Measurements from ENCODE around the gene PTN. TPM values are rescaled to one million over a fixed set of nuclear protein-coding genes. Genes with fewer than 3 reads are reported as not detected.
A peak's percentile ranks its signal among the peaks of the same experiment; 100 is the strongest.

The PTN gene
- total and polyA plus RNA-seq, 2 donors (not counting 1 experiment from before 2014, with no cell fraction given) = 30.2 to 115 TPM

GRCh38 chr7:137258552-137258951 is 85.0 kb downstream of the PTN start:
- Histone ChIP-seq H3K27ac (ENCODE audit: insufficient read depth, low read length) (no peak overlapping the region), H4K20me1 (ENCODE audit: control insufficient read depth, extremely low read depth, insufficient read depth, low read length) (no peaks in the 10 kb centered on the region), H3K27me3 (ENCODE audit: control insufficient read depth, insufficient read depth, low read length) (no peaks in the 10 kb centered on the region), H3K4me2 (ENCODE audit: extremely low read depth, insufficient read depth, low read length) (no peak overlapping the region), H3K79me2 (ENCODE audit: control insufficient read depth, insufficient read depth, low read length) (no peaks in the 10 kb centered on the region), H3K4me1 (ENCODE audit: control insufficient read depth, extremely low read depth, insufficient read depth, low read length) (no peaks in the 10 kb centered on the region), H3K36me3 (ENCODE audit: control insufficient read depth, insufficient read depth, low read length) (no peaks in the 10 kb centered on the region), H3K9ac (ENCODE audit: insufficient read depth, low read length) (no peak overlapping the region), H3K9me3 (ENCODE audit: control insufficient read depth, insufficient read depth, low read depth, low read length) (no peaks in the 10 kb centered on the region), H2AFZ (ENCODE audit: low read length) (no peak overlapping the region), H3K4me3 (replicated peaks in 1 of 4; ENCODE audit: control extremely low read depth in 1 of 4, insufficient read depth in 1 of 4, low read depth in 3 of 4, low read length in 4 of 4) (no peak overlapping the region)
- DNase-seq (ENCODE audit: low read depth in 2 of 2) = no peak
- no peak for TF ChIP-seq EZH2 (IDR thresholded peaks at IDR 0.05; ENCODE audit: low read length, missing control alignments)
- TF ChIP-seq, protein P1, sequence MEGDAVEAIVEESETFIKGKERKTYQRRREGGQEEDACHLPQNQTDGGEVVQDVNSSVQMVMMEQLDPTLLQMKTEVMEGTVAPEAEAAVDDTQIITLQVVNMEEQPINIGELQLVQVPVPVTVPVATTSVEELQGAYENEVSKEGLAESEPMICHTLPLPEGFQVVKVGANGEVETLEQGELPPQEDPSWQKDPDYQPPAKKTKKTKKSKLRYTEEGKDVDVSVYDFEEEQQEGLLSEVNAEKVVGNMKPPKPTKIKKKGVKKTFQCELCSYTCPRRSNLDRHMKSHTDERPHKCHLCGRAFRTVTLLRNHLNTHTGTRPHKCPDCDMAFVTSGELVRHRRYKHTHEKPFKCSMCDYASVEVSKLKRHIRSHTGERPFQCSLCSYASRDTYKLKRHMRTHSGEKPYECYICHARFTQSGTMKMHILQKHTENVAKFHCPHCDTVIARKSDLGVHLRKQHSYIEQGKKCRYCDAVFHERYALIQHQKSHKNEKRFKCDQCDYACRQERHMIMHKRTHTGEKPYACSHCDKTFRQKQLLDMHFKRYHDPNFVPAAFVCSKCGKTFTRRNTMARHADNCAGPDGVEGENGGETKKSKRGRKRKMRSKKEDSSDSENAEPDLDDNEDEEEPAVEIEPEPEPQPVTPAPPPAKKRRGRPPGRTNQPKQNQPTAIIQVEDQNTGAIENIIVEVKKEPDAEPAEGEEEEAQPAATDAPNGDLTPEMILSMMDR (conservative IDR thresholded peaks at IDR 0.05 in 1 of 2, IDR thresholded peaks at IDR 0.05 in 1 of 2; ENCODE audit: low read depth in 1 of 2, low read length in 2 of 2) = no peak

GRCh38 chr7:137254766-137255165 is 88.8 kb downstream of the PTN start:
- no peaks in the 10 kb centered on the region for H3K27me3 ChIP-seq (ENCODE audit: control insufficient read depth, insufficient read depth, low read length)
- no peak overlapping the region for H2AFZ ChIP-seq (ENCODE audit: low read length)
- H3K4me3 ChIP-seq (replicated peaks in 1 of 4; ENCODE audit: control extremely low read depth in 1 of 4, insufficient read depth in 1 of 4, low read depth in 3 of 4, low read length in 4 of 4) = no peak overlapping the region
- no peaks in the 10 kb centered on the region for H3K36me3 ChIP-seq (ENCODE audit: control insufficient read depth, insufficient read depth, low read length)
- H3K27ac ChIP-seq (ENCODE audit: insufficient read depth, low read length) = no peak overlapping the region
- TF ChIP-seq, protein P1 (conservative IDR thresholded peaks at IDR 0.05 in 1 of 2, IDR thresholded peaks at IDR 0.05 in 1 of 2; ENCODE audit: low read depth in 1 of 2, low read length in 2 of 2) = no peak
- TF ChIP-seq EZH2 (IDR thresholded peaks at IDR 0.05; ENCODE audit: low read length, missing control alignments) = no peak
- H3K4me1 ChIP-seq (ENCODE audit: control insufficient read depth, extremely low read depth, insufficient read depth, low read length) = no peaks in the 10 kb centered on the region
- H3K9ac ChIP-seq (ENCODE audit: insufficient read depth, low read length) = no peak overlapping the region
- no peak for DNase-seq (ENCODE audit: low read depth in 2 of 2)
- H3K79me2 ChIP-seq (ENCODE audit: control insufficient read depth, insufficient read depth, low read length) = no peaks in the 10 kb centered on the region
- H3K4me2 ChIP-seq (ENCODE audit: extremely low read depth, insufficient read depth, low read length) = no peak overlapping the region
- H4K20me1 ChIP-seq (ENCODE audit: control insufficient read depth, extremely low read depth, insufficient read depth, low read length) = no peaks in the 10 kb centered on the region
- H3K9me3 ChIP-seq (ENCODE audit: control insufficient read depth, insufficient read depth, low read depth, low read length) = no peaks in the 10 kb centered on the region

- H4K20me1 ChIP-seq (ENCODE audit: control insufficient read depth, extremely low read depth, insufficient read depth, low read length) = no peaks in the 10 kb centered on the region
- no peak overlapping the region for H3K4me2 ChIP-seq (ENCODE audit: extremely low read depth, insufficient read depth, low read length)
- TF ChIP-seq, protein P1 (conservative IDR thresholded peaks at IDR 0.05 in 1 of 2, IDR thresholded peaks at IDR 0.05 in 1 of 2; ENCODE audit: low read depth in 1 of 2, low read length in 2 of 2) = no peak
- no peak for TF ChIP-seq EZH2 (IDR thresholded peaks at IDR 0.05; ENCODE audit: low read length, missing control alignments)
- no peaks in the 10 kb centered on the region for H3K36me3 ChIP-seq (ENCODE audit: control insufficient read depth, insufficient read depth, low read length)
- H3K27ac ChIP-seq (ENCODE audit: insufficient read depth, low read length) = no peak overlapping the region
- no peaks in the 10 kb centered on the region for H3K79me2 ChIP-seq (ENCODE audit: control insufficient read depth, insufficient read depth, low read length)
- no peak overlapping the region for H3K4me3 ChIP-seq (replicated peaks in 1 of 4; ENCODE audit: control extremely low read depth in 1 of 4, insufficient read depth in 1 of 4, low read depth in 3 of 4, low read length in 4 of 4)
- peak; percentile 1 to 8 for DNase-seq (ENCODE audit: low read depth in 2 of 2)
- H3K9ac ChIP-seq (ENCODE audit: insufficient read depth, low read length) = no peak overlapping the region
- no peaks in the 10 kb centered on the region for H3K9me3 ChIP-seq (ENCODE audit: control insufficient read depth, insufficient read depth, low read depth, low read length)
- H2AFZ ChIP-seq (ENCODE audit: low read length) = no peak overlapping the region
- no peaks in the 10 kb centered on the region for H3K27me3 ChIP-seq (ENCODE audit: control insufficient read depth, insufficient read depth, low read length)
- H3K4me1 ChIP-seq (ENCODE audit: control insufficient read depth, extremely low read depth, insufficient read depth, low read length) = no peaks in the 10 kb centered on the region
Measured at GRCh38 chr7:137245890-137246289, 97.6 kb downstream of the PTN start.
